ENCODE data around the gene RNF225. TPM values are rescaled to one million over a fixed set of nuclear protein-coding genes. Genes with fewer than 3 reads are reported as not detected.

Gene RNF225
- total and polyA plus RNA-seq, 2 of the 13 experiments (the other 11 are each of a cell fraction or from before 2014, with no cell fraction given), result not detected

DNA sequence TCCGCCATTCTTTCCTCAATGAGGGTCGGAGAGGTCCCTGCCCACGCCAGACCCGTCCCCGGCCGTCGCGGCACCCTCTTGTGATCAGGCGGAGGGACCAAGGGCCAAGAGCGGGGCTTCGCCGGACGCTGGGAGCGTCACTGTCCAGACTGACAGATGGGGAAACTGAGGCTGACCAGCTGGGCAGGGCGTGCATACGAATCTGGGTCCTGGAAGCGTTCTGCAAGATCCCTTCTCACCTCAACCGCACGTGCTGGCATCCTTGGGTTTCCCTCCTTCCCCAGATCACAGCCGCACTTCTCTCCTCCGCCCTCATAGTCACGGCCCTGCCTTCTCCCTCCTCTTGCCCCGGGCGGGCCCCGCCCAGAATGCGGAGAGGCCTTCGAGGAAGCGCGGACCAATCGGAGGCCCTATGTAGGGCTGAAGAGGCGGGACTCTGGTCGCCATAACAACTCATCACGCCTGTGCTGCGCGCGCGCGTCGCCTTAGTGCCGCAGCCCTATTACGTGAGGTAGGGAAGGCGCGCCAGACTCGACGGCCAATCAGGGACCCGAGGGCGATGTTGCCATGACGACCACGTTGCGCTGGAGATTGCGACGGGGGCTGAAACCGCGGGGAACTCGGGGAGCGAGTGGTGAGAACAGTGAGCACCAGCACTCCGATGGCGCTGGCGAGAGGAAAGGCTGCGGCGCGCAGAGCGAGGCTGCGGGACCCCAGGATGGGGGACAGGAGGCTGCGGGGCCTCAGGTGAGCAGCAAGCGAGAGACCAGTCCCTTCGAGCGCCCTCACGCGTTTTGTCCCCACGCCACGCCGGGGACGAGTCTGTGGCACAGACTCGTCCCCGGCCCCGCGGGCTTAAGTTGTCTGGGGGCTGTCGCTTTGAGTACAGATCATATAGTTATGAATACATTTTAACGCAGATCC, 5.7 kb downstream of the RNF225 start (continued):
- TF ChIP-seq ZNF572 (CRISPR knock-in tag; IDR thresholded peaks at IDR 0.05) (peak; percentile 40; the same call in 1 of the 2 replicates), ZBTB34 (CRISPR knock-in tag; IDR thresholded peaks at IDR 0.05) (peak; percentile 44; the same call in 1 of the 2 replicates), MTERF4 (CRISPR knock-in tag; IDR thresholded peaks at IDR 0.05) (no peak), SRSF4 (IDR thresholded peaks at IDR 0.05; ENCODE audit: low read depth, low read length, poor library complexity, severe bottlenecking) (no peak), SP140L (CRISPR knock-in tag; IDR thresholded peaks at IDR 0.05; ENCODE audit: borderline replicate concordance) (no peak), JUN (CRISPR knock-in tag; IDR thresholded peaks at IDR 0.05) (no peak), MLX (CRISPR knock-in tag; IDR thresholded peaks at IDR 0.05) (peak; percentile 8; the same call in 1 of the 2 replicates), NRL (CRISPR knock-in tag; IDR thresholded peaks at IDR 0.05; ENCODE audit: borderline replicate concordance) (peak; percentile 85), ZSCAN31 (CRISPR knock-in tag; IDR thresholded peaks at IDR 0.05; ENCODE audit: low read depth) (0 out of 2 replicates have a peak, but pooled peaks have one; percentile 63), GABPB1 (CRISPR knock-in tag; IDR thresholded peaks at IDR 0.05) (peak; percentile 67; the same call in 1 of the 2 replicates), FOXK1 (CRISPR knock-in tag; IDR thresholded peaks at IDR 0.05; ENCODE audit: borderline replicate concordance, low read depth) (peak; percentile 13; the same call in 1 of the 2 replicates), KDM1A (CRISPR knock-in tag; IDR thresholded peaks at IDR 0.05) (no peak), ZNF33B (CRISPR knock-in tag; IDR thresholded peaks at IDR 0.05) (peak; percentile 68; the same call in 1 of the 2 replicates), NKX3-1 (CRISPR knock-in tag; IDR thresholded peaks at IDR 0.05) (no peak), ZNF337 (CRISPR knock-in tag; IDR thresholded peaks at IDR 0.05; ENCODE audit: borderline replicate concordance, low read depth) (0 out of 2 replicates have a peak, but pooled peaks have one; percentile 59)
- TF ChIP-seq, protein P1, sequence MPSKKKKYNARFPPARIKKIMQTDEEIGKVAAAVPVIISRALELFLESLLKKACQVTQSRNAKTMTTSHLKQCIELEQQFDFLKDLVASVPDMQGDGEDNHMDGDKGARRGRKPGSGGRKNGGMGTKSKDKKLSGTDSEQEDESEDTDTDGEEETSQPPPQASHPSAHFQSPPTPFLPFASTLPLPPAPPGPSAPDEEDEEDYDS (CRISPR knock-in tag; IDR thresholded peaks at IDR 0.05), result peak; percentile 63
- TF ChIP-seq, protein P2, sequence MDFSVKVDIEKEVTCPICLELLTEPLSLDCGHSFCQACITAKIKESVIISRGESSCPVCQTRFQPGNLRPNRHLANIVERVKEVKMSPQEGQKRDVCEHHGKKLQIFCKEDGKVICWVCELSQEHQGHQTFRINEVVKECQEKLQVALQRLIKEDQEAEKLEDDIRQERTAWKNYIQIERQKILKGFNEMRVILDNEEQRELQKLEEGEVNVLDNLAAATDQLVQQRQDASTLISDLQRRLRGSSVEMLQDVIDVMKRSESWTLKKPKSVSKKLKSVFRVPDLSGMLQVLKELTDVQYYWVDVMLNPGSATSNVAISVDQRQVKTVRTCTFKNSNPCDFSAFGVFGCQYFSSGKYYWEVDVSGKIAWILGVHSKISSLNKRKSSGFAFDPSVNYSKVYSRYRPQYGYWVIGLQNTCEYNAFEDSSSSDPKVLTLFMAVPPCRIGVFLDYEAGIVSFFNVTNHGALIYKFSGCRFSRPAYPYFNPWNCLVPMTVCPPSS (IDR thresholded peaks at IDR 0.05), result no peak
- TF ChIP-seq, protein P3, sequence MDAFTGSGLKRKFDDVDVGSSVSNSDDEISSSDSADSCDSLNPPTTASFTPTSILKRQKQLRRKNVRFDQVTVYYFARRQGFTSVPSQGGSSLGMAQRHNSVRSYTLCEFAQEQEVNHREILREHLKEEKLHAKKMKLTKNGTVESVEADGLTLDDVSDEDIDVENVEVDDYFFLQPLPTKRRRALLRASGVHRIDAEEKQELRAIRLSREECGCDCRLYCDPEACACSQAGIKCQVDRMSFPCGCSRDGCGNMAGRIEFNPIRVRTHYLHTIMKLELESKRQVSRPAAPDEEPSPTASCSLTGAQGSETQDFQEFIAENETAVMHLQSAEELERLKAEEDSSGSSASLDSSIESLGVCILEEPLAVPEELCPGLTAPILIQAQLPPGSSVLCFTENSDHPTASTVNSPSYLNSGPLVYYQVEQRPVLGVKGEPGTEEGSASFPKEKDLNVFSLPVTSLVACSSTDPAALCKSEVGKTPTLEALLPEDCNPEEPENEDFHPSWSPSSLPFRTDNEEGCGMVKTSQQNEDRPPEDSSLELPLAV (CRISPR knock-in tag; conservative IDR thresholded peaks at IDR 0.05; ENCODE audit: low read depth), result no peak
